Esophagus muscularis mucosa (tissue), 4 donors: ENCODE data around the gene SLC22A5. TPM values are rescaled to one million over a fixed set of nuclear protein-coding genes. Genes with fewer than 3 reads are reported as not detected.
A peak's percentile ranks its signal among the peaks of the same experiment; 100 is the strongest.

Source experiments
- DNase-seq: peaks from one replicate; pipeline ENCODE4 v3.0.0-alpha.2; 2017; ENCODE audit errors: extremely low spot score
- H3K27ac ChIP-seq, 4 donors: fragments of 200-600 bp; sonication (generic); replicated peaks in 1 of 4; 1 replicate in 3 of 4; 2 replicates in 1 of 4; pipeline ENCODE4 v1.5.1; 2016 to 2019; ENCODE audit warnings: mild to moderate bottlenecking in 1 of 4
- H3K27me3 ChIP-seq, 4 donors: fragments of 200-600 bp; sonication (generic); one replicate each; pipeline versions ENCODE4 v1.5.1 to v1.6.0; 2016 to 2019
- H3K36me3 ChIP-seq, 4 donors: fragments of 200-600 bp; sonication (generic); one replicate each; pipeline ENCODE4 v1.5.1; 2016 to 2019
- H3K4me1 ChIP-seq, 4 donors: fragments of 200-600 bp; sonication (generic); one replicate each; pipeline ENCODE4 v1.5.1; 2016 to 2019
- H3K4me3 ChIP-seq, 4 donors: fragments of 200-600 bp; sonication (generic); 1 replicate in 2 of 4; 2 replicates in 2 of 4; pipeline ENCODE4 v1.5.1; 2016 to 2019; ENCODE audit warnings: mild to moderate bottlenecking in 4 of 4, moderate library complexity in 1 of 4
- H3K9me3 ChIP-seq, 4 donors: fragments of 200-600 bp; sonication (generic); 1 replicate in 3 of 4; 2 replicates in 1 of 4; pipeline ENCODE4 v1.5.1; 2016 to 2019
- EP300 ChIP-seq: sonication (generic); formaldehyde crosslinking; IDR thresholded peaks from one replicate; pipeline ENCODE4 v1.6.1; 2017; ENCODE audit warnings: antibody characterized with exemption
- POLR2A ChIP-seq: fragments of 450-650 bp; IDR thresholded peaks from one replicate; pipeline ENCODE4 v1.6.1; 2017; ENCODE audit warnings: antibody characterized with exemption, moderate library complexity, mild to moderate bottlenecking, low read depth
- POLR2AphosphoS5 ChIP-seq, 2 donors: sonication (generic); formaldehyde crosslinking; IDR thresholded peaks; one replicate each; pipeline ENCODE4 v1.6.1; 2017; ENCODE audit warnings: antibody characterized with exemption in 2 of 2
- WGBS: methylation state at CpG from one replicate; pipeline ENCODE4 v1.1.5; 2018; 5-methylcytosine and 5-hydroxymethylcytosine counted together
- intact Hi-C: fragments of 100-400 bp; cut with DNase I; formaldehyde crosslinking; loops from one replicate; pipeline ENCODE4 v1.15.1; 2023
- total RNA-seq, 4 donors: library from RNA; depleted of rRNA; stranded (reverse); fragments of >200 nt; gene quantifications; one replicate each; pipeline versions ENCODE4 v1.1.0 to v1.2.1, GENCODE V29; 2016
- TF ChIP-seq, protein P1 (sequence below), 3 experiments: fragments of 200-600 bp in 2 of 3; fragments of 450-650 bp in 1 of 3; sonication (generic) in 2 of 3; IDR thresholded peaks; one replicate each; pipeline ENCODE4 v1.5.1; 2017 to 2019; ENCODE audit warnings: antibody characterized with exemption in 3 of 3, mild to moderate bottlenecking in 2 of 3, moderate library complexity in 1 of 3

Gene SLC22A5
- total RNA-seq, 4 donors from 2014 or later = 6.2 to 8.8 (median 7.5) TPM

DNA sequence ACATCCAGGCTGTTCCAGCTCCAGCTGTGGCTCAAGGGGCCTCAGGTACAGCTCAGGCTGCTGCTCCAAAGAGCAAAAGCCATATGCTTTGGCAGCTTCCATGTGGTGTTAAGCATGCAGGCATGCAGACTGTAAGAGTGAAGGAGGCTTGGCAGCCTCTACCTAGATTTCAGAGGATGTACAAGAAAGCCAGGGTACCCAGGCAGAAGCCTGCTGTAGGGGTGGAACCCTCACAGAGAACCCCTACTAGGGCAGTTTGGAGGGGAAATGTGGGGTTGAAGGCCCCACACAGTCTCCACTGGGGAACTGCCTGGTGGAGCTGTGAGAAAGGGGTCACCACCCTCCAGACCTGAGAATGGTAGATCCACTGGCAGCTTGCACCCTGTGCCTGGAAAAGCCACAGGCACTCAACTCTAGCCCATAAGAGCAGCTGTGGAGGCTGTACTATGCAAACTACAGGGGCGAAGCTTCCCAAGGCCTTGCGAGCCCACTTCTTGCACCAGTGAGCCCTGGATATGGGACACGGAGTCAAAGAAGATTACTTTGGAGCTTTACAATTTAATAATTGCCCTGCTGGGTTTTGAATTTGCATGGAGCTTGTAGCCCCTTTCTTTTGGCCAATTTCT is 14.3 kb upstream of the SLC22A5 start:
- no peaks in the 10 kb centered on the region for H3K9me3 ChIP-seq
- H3K4me3 ChIP-seq = no peak overlapping the region
- H3K27ac ChIP-seq = no peak overlapping the region
- no peak for DNase-seq
- no peaks in the 10 kb centered on the region for H3K27me3 ChIP-seq
- peaks cover 0 to 20% (median 0%) of the 10 kb centered on the region in 4 donors for H3K4me1 ChIP-seq
- H3K36me3 ChIP-seq = peaks cover 0 to 8% (median 0%) of the 10 kb centered on the region in 4 donors
- intact Hi-C loops = no loop called here
- TF ChIP-seq POLR2A (no peak), POLR2AphosphoS5 (IDR thresholded peaks at IDR 0.05) (no peak), EP300 (no peak)
- TF ChIP-seq, protein P1, sequence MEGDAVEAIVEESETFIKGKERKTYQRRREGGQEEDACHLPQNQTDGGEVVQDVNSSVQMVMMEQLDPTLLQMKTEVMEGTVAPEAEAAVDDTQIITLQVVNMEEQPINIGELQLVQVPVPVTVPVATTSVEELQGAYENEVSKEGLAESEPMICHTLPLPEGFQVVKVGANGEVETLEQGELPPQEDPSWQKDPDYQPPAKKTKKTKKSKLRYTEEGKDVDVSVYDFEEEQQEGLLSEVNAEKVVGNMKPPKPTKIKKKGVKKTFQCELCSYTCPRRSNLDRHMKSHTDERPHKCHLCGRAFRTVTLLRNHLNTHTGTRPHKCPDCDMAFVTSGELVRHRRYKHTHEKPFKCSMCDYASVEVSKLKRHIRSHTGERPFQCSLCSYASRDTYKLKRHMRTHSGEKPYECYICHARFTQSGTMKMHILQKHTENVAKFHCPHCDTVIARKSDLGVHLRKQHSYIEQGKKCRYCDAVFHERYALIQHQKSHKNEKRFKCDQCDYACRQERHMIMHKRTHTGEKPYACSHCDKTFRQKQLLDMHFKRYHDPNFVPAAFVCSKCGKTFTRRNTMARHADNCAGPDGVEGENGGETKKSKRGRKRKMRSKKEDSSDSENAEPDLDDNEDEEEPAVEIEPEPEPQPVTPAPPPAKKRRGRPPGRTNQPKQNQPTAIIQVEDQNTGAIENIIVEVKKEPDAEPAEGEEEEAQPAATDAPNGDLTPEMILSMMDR (IDR thresholded peaks at IDR 0.05) = no peak
- 100% methylated on average over 3 of the region's 3 CpGs for WGBS

GRCh38 chr5:132358775-132359174 is 10.7 kb upstream of the SLC22A5 start:
- intact Hi-C loops = no loop called here
- WGBS = 100% methylated on average over 1 of the region's 1 CpG
- no peak for TF ChIP-seq POLR2AphosphoS5 (IDR thresholded peaks at IDR 0.05)
- TF ChIP-seq POLR2A = no peak
- TF ChIP-seq EP300 = no peak
- TF ChIP-seq, protein P1 (IDR thresholded peaks at IDR 0.05) = no peak

GRCh38 chr5:132362086-132362485 is 7.4 kb upstream of the SLC22A5 start:
- Histone ChIP-seq H3K9me3 (no peaks in the 10 kb centered on the region), H3K27ac (no peak overlapping the region), H3K36me3 (peaks cover 0 to 6% (median 0%) of the 10 kb centered on the region in 4 donors), H3K4me1 (peaks cover 19 to 22% (median 21%) of the 10 kb centered on the region in 4 donors), H3K4me3 (no peak overlapping the region), H3K27me3 (no peaks in the 10 kb centered on the region)
- no peak for DNase-seq
- no peak for TF ChIP-seq EP300
- TF ChIP-seq POLR2AphosphoS5 (IDR thresholded peaks at IDR 0.05) = no peak
- no peak for TF ChIP-seq POLR2A
- TF ChIP-seq, protein P1 (IDR thresholded peaks at IDR 0.05) = no peak
- intact Hi-C loops = no loop called here
- WGBS = 97% methylated on average over 2 of the region's 2 CpGs

More at GRCh38 chr5:132358775-132359174, 10.7 kb upstream of the SLC22A5 start:
- DNase-seq = no peak
- Histone ChIP-seq H3K36me3 (peaks cover 0 to 8% (median 0%) of the 10 kb centered on the region in 4 donors), H3K4me3 (no peak overlapping the region), H3K9me3 (no peaks in the 10 kb centered on the region), H3K27ac (no peak overlapping the region), H3K4me1 (peaks cover 10 to 24% (median 11%) of the 10 kb centered on the region in 4 donors), H3K27me3 (no peaks in the 10 kb centered on the region)

- H3K9me3 ChIP-seq = no peaks in the 10 kb centered on the region
- no peak overlapping the region for H3K4me3 ChIP-seq
- H3K36me3 ChIP-seq = peaks cover 0 to 5% (median 0%) of the 10 kb centered on the region in 4 donors
- 56% methylated on average over 7 of the region's 7 CpGs for WGBS
- H3K27ac ChIP-seq = peak overlapping the region; percentile 23 to 79 (median 68)
- DNase-seq = no peak
- TF ChIP-seq POLR2AphosphoS5 (IDR thresholded peaks at IDR 0.05) (peak; percentile 80 to 82), EP300 (peak; percentile 89), POLR2A (no peak)
- TF ChIP-seq, protein P1 (IDR thresholded peaks at IDR 0.05) = no peak
- H3K27me3 ChIP-seq = no peaks in the 10 kb centered on the region
- peaks cover 14 to 22% (median 22%) of the 10 kb centered on the region in 4 donors for H3K4me1 ChIP-seq
- intact Hi-C loops = no loop called here
Measured at GRCh38 chr5:132363431-132364112, 5.9 kb upstream of the SLC22A5 start.
